Spleen (tissue), 11 donors: ENCODE measurements around the gene TSKU. TPM values are rescaled to one million over a fixed set of nuclear protein-coding genes. Genes with fewer than 3 reads are reported as not detected.

ENCODE experiments used
- DNase-seq: peaks from one replicate; pipeline ENCODE4 v3.0.0-alpha.2; 2020
- H3K27ac ChIP-seq, 8 donors: fragments of 200-600 bp; sonication (generic) in 7 of 8; 1 replicate in 4 of 8; 2 replicates in 4 of 8; pipeline versions ENCODE4 v1.5.0 to v1.8.0; 2016 to 2021; ENCODE audit warnings: inconsistent platforms in 4 of 8, mild to moderate bottlenecking in 4 of 8, moderate library complexity in 1 of 8
- H3K27me3 ChIP-seq, 7 donors: fragments of 200-600 bp; sonication (generic) in 6 of 7; replicated peaks in 1 of 7; 1 replicate in 4 of 7; 2 replicates in 3 of 7; pipeline versions ENCODE4 v1.5.0 to v1.8.0; 2016 to 2021; ENCODE audit warnings: inconsistent platforms in 3 of 7, mild to moderate bottlenecking in 1 of 7
- H3K36me3 ChIP-seq, 6 donors: fragments of 200-600 bp; sonication (generic) in 5 of 6; 1 replicate in 4 of 6; 2 replicates in 2 of 6; pipeline versions ENCODE4 v1.5.0 to v1.8.0; 2016 to 2021; ENCODE audit warnings: inconsistent platforms in 2 of 6
- H3K4me1 ChIP-seq, 6 donors: fragments of 200-600 bp; sonication (generic) in 5 of 6; 1 replicate in 3 of 6; 2 replicates in 3 of 6; pipeline versions ENCODE4 v1.5.0 to v1.8.0; 2016 to 2021; ENCODE audit warnings: inconsistent platforms in 3 of 6
- H3K4me3 ChIP-seq, 8 donors: fragments of 200-600 bp; sonication (generic) in 7 of 8; 1 replicate in 4 of 8; 2 replicates in 4 of 8; pipeline versions ENCODE4 v1.5.0 to v1.8.0; 2016 to 2021; ENCODE audit warnings: inconsistent platforms in 4 of 8, mild to moderate bottlenecking in 4 of 8, moderate library complexity in 2 of 8
- H3K9me3 ChIP-seq, 8 donors: fragments of 200-600 bp; sonication (generic) in 7 of 8; 1 replicate in 4 of 8; 2 replicates in 4 of 8; pipeline versions ENCODE4 v1.5.0 to v1.8.0; 2016 to 2021; ENCODE audit warnings: inconsistent platforms in 4 of 8
- CTCF ChIP-seq, 11 experiments: fragments of 200-600 bp in 7 of 11; fragments of 450-650 bp in 4 of 11; sonication (generic) in 4 of 11; IDR thresholded peaks in 8 of 11; conservative IDR thresholded peaks in 3 of 11; 1 replicate in 7 of 11; 2 replicates in 4 of 11; pipeline versions ENCODE4 v1.4.0 to v1.8.0; 2016 to 2021; ENCODE audit warnings: antibody characterized with exemption in 11 of 11, inconsistent platforms in 4 of 11, mild to moderate bottlenecking in 1 of 11
- POLR2A ChIP-seq, 3 donors: fragments of 450-650 bp; IDR thresholded peaks; one replicate each; pipeline ENCODE4 v1.5.1; 2017; ENCODE audit warnings: antibody characterized with exemption in 3 of 3, mild to moderate bottlenecking in 1 of 3
- POLR2AphosphoS5 ChIP-seq, 3 donors: sonication (generic); formaldehyde crosslinking; IDR thresholded peaks; one replicate each; pipeline ENCODE4 v1.5.1; 2017; ENCODE audit warnings: antibody characterized with exemption in 3 of 3
- WGBS, 5 donors: extraction: QIAGEN DNeasy Blood & Tissue Kit in 3 of 5; methylation state at CpG; one replicate each; pipeline versions ENCODE4 v1.1.5 to v1.1.7; 2013 to 2018; 5-methylcytosine and 5-hydroxymethylcytosine counted together
- intact Hi-C: fragments of 100-400 bp; cut with DNase I; formaldehyde crosslinking; loops from one replicate; pipeline ENCODE4 v1.15.0; 2023; ENCODE audit warnings: low total_unique reads
- polyA plus RNA-seq, 3 donors: library from polyadenylated mRNA; stranded (reverse); fragments of 200-250 nt; gene quantifications; one replicate each; pipeline ENCODE4 v1.2.1, GENCODE V29; 2013
- total RNA-seq, 7 donors: library from RNA; depleted of rRNA in 3 of 7; stranded (reverse); fragments of >200 nt in 3 of 7; fragmentation: NEBNext Ultra II Directional in 4 of 7; extraction: Animal tissue kit (Norgen Biotek cat#: 25700) in 4 of 7; gene quantifications; one replicate each; pipeline versions ENCODE4 v1.1.0 to v1.2.1, GENCODE V29; 2016 to 2021
- donor health status: healthy with polysubstance abuse.
- donor health status: DM: no; HTN: no; CAD: no; lungs with moderate emphysema.
- donor health status: DM: no; HTN: no; CAD: no.
- donor health status: Bipolar disorder and iron deficiency.
- donor health status: healthy.
- donor health status: DM: no; HTN: no; CAD: no.
- donor health status: DM: yes; HTN: yes; CAD: no.

Gene TSKU
- total and polyA plus RNA-seq, 10 donors = 1.1 to 18.6 (median 11.4) TPM

DNA sequence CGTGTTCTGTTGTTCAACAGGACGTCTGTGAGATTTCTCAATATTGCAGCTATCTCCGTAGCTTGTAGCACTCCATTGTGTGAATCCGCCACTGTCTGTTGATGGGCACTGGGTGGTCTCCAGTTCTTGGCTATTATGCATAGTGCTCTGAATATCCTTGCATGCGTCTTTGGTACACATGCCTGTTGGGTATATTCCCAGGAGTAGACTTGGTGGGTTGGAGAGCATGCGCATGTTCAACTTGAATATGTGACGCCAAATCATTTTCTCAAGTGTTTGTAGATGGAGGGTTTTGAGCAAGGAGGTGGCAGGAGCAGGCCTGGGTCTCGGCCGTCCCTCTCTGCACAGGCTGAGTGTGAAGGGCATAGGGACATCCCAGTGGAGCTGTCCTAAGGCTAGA, 24.8 kb upstream of the TSKU start:
- TF ChIP-seq POLR2AphosphoS5 (IDR thresholded peaks at IDR 0.05) = no peak
- TF ChIP-seq CTCF (IDR thresholded peaks at IDR 0.05 in 8 of 11, conservative IDR thresholded peaks at IDR 0.05 in 3 of 11) = no peak
- TF ChIP-seq POLR2A (IDR thresholded peaks at IDR 0.05) = no peak
- intact Hi-C loops = no loop called here
- 83 to 95% (median 89%) methylated on average over 9 of the region's 9 CpGs for WGBS, 5 donors

DNA sequence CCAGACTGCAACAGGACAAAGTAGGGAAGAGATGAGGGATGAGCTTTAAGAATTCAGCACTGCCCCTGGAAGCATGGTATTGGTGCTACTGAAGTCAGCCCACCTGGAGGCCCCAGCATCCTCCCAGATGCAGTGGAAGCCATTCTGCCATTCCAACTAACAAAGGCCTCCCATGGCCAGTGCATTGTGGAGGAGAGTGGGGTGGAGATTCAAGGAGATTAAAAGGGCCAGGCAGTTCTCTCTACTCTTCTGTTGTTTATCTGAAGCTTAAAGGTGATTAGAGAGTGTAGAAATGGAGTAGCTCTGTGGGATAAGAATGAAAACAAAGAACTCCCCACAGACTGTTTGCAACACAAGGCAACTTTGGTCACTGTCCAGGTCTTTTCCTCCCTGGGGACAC, 24.1 kb upstream of the TSKU start:
- H3K36me3 ChIP-seq = no peaks in the 10 kb centered on the region
- no peaks in the 10 kb centered on the region for H3K27me3 ChIP-seq
- no peak for DNase-seq

More for the DNA sequence above, 24.8 kb upstream of the TSKU start:
- Histone ChIP-seq H3K4me3 (no peak overlapping the region), H3K27me3 (no peaks in the 10 kb centered on the region), H3K4me1 (peaks cover 0 to 9% (median 3%) of the 10 kb centered on the region in 6 donors), H3K9me3 (no peaks in the 10 kb centered on the region), H3K27ac (no peak overlapping the region), H3K36me3 (no peaks in the 10 kb centered on the region)
- DNase-seq = peak; percentile 4

DNA sequence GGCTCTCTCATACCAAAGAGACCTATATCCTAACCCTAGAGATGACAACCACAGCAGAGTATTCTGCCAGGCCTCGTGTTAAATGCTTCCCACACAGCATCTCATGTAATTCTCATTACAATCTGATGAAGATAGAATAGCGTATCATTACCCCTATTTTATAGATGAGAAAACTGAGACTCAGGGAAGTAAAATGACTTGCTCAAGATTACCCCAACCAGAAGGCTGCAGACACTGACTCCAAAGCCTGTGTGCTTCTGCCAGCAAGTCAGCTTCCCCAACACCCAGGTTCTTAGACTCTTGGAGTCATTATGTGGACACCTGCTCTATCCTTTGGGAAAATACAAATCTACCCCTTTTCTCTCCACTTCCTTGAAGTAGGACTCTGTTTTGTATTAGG, 23.6 kb upstream of the TSKU start:
- Histone ChIP-seq H3K9me3 (no peaks in the 10 kb centered on the region), H3K4me3 (no peak overlapping the region), H3K27me3 (no peaks in the 10 kb centered on the region), H3K36me3 (no peaks in the 10 kb centered on the region), H3K4me1 (peaks cover 0 to 15% (median 7%) of the 10 kb centered on the region in 6 donors), H3K27ac (no peak overlapping the region)
- 66 to 92% (median 90%) methylated on average over 2 of the region's 2 CpGs for WGBS, 5 donors
- DNase-seq = no peak
- TF ChIP-seq CTCF (IDR thresholded peaks at IDR 0.05 in 8 of 11, conservative IDR thresholded peaks at IDR 0.05 in 3 of 11) = no peak
- TF ChIP-seq POLR2AphosphoS5 (IDR thresholded peaks at IDR 0.05) = no peak
- intact Hi-C loops = no loop called here

More for the DNA sequence above, 24.1 kb upstream of the TSKU start:
- TF ChIP-seq CTCF (IDR thresholded peaks at IDR 0.05 in 8 of 11, conservative IDR thresholded peaks at IDR 0.05 in 3 of 11) (no peak), POLR2A (IDR thresholded peaks at IDR 0.05) (no peak), POLR2AphosphoS5 (IDR thresholded peaks at IDR 0.05) (no peak)
- intact Hi-C loops = no loop called here
- Histone ChIP-seq H3K9me3 (no peaks in the 10 kb centered on the region), H3K4me1 (peaks cover 0 to 11% (median 5%) of the 10 kb centered on the region in 6 donors), H3K27ac (no peak overlapping the region), H3K4me3 (no peak overlapping the region)

- TF ChIP-seq CTCF (IDR thresholded peaks at IDR 0.05 in 8 of 11, conservative IDR thresholded peaks at IDR 0.05 in 3 of 11) = no peak
- TF ChIP-seq POLR2AphosphoS5 (IDR thresholded peaks at IDR 0.05) = no peak
- no peak for TF ChIP-seq POLR2A (IDR thresholded peaks at IDR 0.05)
- H3K4me1 ChIP-seq = peaks cover 0 to 21% (median 11%) of the 10 kb centered on the region in 6 donors
- H3K36me3 ChIP-seq = no peaks in the 10 kb centered on the region
- no peak overlapping the region for H3K27ac ChIP-seq
- intact Hi-C loops = no loop called here
- H3K4me3 ChIP-seq = no peak overlapping the region
- no peaks in the 10 kb centered on the region for H3K9me3 ChIP-seq
- DNase-seq = peak; percentile 19
- 68 to 88% (median 78%) methylated on average over 4 of the region's 4 CpGs for WGBS, 5 donors
- H3K27me3 ChIP-seq = no peaks in the 10 kb centered on the region
These were observed 22.9 kb upstream of the TSKU start for GRCh38 chr11:76760236-76760635.
